Esophagus squamous epithelium (tissue), 4 donors: Measurements from ENCODE around the gene MRPL33.

Source experiments
- CTCF ChIP-seq, 6 experiments: fragments of 450-650 bp in 4 of 6; fragments of 200-600 bp in 2 of 6; sonication (generic) in 2 of 6; IDR thresholded peaks; one replicate each; pipeline ENCODE4 v1.5.1; 2016 to 2019; ENCODE audit warnings: antibody characterized with exemption in 6 of 6, mild to moderate bottlenecking in 4 of 6, moderate library complexity in 4 of 6
- POLR2A ChIP-seq, 4 donors: fragments of 450-650 bp; IDR thresholded peaks; one replicate each; pipeline ENCODE4 v1.6.1; 2017; ENCODE audit warnings: antibody characterized with exemption in 4 of 4, mild to moderate bottlenecking in 4 of 4, moderate library complexity in 3 of 4

GRCh38 chr2:27823569-27823968, 52.0 kb downstream of the MRPL33 start:
- TF ChIP-seq POLR2A (IDR thresholded peaks at IDR 0.05) (no peak), CTCF (IDR thresholded peaks at IDR 0.05) (peak in 2 of 6 experiments; percentile 4 to 15)
